Stimulated activated CD4-positive, alpha-beta T cell treated with anti-CD3 and anti-CD28 coated beads, Interleukin-1b, Interleukin-23, amount 100 ng/mL, for 4 hours (primary cell): ENCODE data around the gene CWC25.
"Not testable (repeated sequence)": the region's sequence is repeated elsewhere in the genome, so short reads cannot be mapped to it uniquely, and the experiment has no call there.

Source experiments
- DNase-seq, 2 donors: peaks; one replicate each; pipeline ENCODE4 v3.0.0-alpha.2; 2020; ENCODE audit warnings: low read depth in 2 of 2

Gene CWC25

DNA sequence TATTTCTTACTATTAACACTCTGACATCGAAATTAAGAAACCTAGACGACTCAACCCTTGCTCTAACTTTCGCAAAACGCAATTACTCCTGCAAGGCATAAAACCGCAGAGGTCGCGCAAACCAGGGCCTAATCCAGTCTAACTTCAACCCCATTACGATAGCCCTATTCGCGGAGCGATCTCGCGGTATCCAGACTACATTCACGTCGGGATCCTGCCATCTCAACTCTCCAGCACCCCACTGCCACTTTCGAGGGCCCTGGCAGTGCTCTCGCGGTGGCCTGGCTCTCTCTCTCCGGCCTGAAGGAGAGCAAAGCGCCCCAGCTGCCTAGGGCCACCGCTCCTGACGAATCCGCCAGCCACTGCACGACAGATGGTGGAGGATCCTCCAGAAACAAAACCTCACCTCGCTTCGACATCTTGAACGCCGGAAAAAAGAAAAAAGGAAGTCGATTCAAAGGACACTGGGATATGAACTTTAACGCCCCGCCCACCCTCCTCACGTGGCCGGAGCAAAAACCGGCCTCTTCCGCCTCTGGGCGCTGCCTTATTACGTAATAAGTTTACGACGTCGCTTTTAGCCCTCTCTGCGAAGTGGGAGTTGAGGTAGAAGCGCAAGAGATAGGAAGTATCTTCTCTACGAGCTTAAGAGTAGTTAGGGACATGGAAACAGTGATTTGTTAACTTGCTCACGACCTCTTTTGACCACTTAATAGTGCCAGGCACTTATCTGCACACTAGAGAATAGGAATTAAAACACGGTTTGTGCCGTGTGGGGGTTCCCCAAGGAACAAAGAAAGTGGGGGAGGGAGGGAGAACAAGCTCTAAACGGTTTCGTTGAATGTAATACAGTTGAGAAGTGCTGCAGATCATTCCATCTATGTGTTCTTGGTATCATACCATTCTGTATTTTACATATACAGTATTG lies 28.4 kb upstream of the CWC25 start, which contains the start of gene RPL23:
Gene RPL23, minus strand, starts transcription at position 430 of the 928 bp plus-strand sequence. Its CDS starts 11 bp downstream, at position 419.
- peak; percentile 83 to 84 for DNase-seq

DNA sequence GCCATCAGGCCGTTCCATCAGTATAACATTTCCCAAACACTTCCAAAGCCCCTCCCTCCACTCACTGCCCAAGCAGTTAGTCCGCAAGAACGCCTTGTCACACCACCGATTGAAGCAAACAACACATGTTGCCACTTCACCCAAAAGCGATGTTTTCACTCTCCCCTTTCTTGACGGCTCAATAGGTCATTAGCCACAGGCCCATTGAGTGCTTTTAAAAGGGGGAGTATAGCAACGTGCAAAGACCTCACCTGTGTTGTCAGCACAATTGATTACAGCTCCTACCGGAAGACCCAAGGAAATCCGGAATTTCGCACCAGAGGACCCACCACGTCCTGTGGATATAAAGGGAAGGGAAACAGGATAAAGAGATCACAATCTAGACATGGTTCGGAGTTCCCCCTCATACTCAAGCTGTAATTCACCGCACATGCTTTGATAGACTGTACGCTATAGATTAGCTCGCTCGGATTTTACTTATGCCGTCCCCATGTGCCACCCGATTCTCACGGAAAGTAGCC lies 27.7 kb upstream of the CWC25 start:
- DNase-seq: no peak

DNA sequence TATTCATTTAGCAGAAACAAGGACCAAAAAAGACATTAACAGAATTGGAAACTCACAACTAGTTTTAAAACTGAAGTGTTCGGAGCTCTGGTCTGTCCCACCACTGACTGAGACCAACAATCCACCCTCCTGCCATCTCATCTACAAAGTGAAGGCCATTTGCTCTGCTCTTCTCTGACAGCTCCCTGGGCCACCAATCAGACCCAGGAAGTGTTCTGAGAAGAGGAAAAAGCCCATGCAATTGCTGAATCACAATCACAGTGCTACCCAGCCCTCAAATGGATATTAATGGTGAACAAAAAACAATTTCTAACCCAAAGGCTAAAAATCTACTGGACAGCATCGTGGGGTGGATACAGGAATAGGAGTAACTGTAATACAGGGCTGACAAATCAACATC lies 26.3 kb upstream of the CWC25 start:
- no peak for DNase-seq

DNA sequence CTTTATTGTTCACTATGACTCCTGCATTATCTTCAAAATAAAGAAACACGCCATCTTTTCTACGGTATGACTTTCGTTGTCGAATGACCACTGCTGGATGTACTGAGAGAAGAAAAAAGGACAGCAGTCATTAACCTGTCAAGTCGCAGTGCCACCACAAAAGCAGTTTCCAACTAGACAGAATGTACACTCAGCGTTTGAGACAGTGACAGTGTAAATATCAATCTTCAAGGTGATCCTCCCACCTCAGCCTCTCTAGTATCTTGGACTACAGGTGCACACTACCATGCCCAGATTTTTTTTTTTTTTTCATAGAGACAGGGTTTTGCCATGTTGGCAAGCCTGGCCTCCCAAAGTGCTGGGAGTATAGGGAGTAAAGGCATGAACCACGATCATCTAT lies 25.3 kb upstream of the CWC25 start:
- DNase-seq: no peak

DNA sequence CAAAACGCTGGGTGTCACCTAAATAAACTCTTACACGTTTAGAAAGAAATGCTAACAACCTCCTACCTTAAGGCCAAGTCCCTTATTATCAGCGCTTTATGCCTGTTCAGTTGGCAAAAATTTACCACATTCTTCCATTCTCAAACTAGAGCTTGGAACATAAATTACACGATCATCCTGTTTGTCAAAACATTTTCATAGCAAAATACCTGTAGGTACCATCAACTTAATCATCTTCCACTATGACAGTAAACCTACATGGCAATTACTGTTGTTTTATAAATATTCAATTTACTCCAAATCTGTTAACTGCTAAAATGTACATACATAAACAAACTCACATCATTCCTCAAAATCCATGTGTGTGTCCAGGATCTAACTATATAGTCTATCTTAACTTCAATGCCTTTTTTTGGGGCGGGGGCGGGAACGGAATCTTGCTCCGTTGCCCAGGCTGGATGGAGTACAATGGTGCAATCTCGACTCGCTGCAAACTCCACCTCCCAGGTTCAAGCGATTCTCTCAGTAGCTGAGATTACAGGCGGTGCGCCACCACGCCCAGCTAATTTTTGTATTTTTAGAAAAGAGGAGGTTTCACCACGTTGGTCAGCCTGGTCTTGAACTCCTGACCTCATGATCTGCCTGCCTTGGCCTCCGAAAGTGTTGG lies 24.0 kb upstream of the CWC25 start:
- DNase-seq: no peak

DNA sequence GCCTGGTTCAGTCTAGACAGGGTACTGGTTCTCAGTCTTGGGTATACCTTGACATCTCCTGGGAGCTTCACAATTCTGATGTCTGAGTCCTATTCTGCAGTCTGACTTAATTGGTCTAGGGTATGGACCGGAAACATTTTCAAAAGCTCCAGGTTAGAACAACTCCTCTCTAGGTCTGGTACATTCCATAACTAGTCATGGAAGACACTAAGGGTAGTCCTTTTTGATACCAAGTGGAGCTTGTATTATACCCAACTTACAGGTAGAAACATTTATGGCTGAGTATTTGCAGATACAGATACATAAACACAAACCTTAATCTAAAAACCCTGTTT lies 23.4 kb upstream of the CWC25 start:
- no peak for DNase-seq

DNA sequence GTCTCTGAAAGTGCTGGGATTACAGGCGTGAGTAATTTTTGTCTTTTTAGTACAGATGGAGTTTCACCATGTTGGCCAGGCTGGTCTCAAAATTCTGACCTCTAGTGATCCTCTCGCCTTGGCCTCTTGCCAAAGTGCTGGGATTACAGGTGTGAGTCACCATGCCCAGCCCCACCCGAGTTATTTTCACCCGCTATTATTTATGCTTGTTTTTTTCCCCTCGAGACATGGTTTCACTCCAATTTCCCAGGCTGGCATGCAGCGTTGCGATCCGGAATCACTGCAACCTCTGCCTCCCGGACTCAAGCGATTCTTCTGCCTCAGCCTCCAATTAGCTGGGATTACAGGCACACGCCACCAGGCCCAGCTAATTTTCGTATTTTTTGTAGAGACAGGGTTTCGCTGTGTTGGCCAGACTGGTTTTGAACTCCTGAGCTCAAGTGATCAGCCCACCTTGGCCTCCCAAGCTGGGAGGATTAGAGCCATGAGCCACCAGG lies 19.2 kb upstream of the CWC25 start:
- no peak for DNase-seq

DNA sequence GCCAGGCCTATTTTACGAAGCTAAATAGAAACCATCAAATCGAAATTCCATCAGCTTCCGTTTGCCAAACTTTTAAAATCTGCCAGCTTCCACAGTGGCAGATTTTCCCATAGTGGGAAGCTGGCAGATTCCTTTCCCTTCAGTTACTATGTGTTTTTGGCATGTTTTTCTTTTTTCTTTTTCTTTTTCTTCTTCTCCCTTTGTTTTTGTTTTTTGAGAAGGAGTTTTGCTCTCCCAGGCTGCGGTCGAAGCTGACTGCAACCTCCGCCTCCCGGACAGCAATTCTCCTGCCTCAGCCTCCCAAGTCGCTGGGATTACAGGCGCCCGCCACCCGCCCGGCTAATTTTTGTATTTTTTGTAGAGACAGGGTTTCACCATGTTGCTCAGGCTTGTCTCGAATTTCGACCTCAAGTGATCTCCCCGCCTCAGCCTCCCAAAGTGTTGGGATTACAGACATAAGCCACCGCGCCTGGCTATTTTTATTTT lies 684 bp upstream of the CWC25 start:
- DNase-seq: no peak

DNA sequence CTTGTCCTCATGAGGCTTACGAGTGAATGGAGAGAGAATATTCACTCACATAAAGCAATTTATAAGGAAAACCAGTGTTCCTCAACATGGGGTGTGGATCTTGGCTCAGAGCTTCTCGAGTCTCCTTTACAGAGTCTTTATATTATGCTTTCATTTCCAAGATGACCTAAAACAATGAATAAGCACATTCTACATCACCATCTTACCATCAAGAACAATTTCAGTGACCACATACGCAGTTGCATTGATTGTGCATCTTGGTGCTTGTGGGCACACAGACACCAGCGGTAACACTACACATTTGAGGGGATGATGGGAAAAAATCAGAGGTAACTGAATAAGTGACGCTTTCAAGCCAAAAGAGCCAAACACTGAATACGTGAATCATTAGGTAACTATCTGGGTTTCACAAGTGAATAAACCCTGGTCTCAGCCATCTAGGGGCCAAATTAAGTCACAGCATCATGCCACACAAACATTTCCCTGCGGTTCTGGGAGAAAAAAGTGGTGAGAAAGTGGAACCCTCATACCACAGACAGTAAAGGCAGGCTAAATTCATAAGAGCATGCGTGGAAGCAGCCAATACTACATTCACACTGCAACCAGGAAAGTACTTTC lies 9.4 kb downstream of the CWC25 start:
- DNase-seq: no peak

DNA sequence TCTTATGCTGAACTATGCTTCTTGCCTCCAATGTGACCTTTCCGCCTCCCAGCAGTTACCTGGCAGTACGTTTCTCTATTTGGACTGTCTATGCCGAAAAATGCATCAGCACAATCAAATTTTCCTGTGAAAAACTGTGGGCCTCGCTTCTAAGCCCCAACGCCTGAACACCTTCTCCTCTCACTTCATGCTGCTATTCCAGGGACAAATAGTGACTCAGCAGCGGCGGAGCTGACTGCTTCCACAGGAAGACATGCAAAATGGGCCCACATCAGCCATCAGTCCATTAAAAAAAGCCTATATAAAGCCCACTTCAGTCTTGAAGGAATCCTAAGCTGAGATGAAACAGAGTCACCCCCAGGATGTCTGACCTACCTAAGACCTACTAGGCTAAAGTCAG lies 15.3 kb downstream of the CWC25 start:
- DNase-seq: no peak

DNA sequence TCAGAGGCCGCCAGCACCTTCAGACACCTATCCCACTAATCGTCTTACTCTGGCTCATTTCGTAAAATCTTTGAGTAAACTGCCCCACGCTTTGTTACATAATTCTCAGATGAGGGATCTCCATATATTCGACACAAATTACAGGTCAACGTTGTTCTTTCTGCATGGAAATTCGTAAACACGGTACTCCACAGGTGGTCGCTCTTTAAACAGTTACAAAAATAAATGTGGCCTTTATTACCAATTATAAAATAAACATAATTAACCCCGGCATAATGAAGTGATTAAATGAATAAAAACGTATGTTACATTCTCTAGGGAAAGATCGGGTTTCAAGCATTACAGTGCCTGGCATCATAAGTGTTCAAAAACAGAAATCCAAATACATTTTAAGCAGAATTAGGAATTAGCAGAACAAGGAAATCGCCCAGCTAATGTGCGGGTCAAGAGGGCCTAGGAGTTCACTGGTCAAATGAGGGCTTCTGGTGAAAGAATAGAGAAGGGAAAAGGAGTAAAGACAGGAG lies 24.8 kb downstream of the CWC25 start:
- no peak for DNase-seq

DNA sequence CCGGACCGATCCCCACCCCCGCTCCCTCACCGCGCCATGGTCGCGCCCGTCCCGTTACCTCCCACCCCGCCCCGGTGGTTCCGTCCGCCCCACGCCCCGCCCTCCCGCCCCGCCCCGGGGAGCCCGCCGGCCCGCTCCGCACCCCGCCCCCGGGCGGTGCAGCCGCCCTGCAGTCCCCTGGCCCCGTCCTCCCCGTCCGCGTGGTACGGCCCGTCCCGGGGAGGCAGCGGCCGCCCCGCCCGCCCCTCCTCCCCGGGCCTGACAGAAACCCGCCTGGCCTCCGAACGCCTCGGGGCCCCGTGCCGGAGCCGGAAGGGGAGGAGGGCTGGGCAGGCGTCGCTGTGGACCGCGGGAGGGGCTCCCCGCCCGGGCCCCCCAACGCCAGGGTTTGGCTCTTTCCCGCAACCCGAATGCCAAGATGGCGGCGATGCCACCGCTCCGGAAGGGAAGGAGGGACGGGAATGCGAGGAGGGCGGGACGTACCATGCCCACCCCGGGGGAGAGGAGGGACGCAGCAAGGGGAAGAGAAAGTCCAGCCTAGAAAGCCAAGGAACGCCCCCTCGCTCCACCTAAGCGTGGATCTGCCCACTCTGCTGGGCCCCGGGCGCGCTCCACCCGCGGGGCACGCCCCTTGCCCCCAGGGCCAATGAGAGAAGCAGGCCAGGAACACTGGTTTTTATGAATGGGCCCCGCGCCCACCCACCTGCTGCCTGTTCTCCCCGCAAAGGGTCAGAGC lies 25.5 kb downstream of the CWC25 start, which contains the start of gene PIP4K2B:
Gene PIP4K2B, minus strand, starts transcription at position 56 of the 736 bp plus-strand sequence. CDS start 132 bp downstream, outside the sequence.
- DNase-seq: peak; percentile 68 to 77

DNA sequence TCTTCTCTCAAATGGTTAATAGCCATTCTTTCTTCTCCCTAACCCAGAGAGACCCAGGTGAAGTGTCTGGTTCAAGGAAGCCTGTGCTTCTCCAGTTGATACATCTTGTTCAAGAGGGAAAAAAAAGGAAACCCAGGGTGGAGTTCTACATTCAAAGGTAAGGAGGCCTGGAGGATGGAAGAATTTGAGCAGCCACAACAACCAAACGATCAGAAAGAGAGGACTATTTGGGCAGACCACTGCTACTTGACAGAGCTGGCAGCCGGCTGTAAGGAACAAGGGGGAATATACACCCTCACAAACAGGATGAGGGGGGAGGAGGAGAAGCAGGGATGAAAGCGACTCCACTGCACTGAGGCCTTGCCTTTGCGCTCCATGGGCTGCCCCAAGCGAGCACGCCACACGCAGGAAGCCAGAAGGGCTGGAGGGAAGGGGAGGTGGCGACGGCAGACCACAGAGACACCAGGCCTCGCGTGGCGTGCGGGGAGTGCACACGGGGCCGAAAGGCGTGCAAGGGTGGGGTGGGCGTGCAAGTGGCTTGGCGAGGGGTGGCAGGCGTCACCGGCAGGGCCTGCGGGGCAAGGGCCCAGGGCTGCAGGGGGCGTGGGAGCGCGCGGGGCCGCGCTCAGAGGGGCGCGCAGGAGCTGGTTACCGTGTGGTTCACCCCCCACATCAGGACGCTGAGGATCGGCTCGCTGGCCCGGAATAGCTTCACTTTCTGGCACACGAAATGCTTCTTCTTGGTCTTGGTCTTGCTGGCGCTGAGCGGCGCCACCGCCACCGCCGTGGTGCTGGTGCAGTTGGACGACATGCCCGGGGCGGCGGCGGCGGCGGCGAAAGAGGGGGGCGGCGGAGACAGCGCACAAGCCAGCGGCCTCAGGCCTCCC lies 26.3 kb downstream of the CWC25 start:
- peak in 1 of 2 donors; percentile 1 for DNase-seq

DNA sequence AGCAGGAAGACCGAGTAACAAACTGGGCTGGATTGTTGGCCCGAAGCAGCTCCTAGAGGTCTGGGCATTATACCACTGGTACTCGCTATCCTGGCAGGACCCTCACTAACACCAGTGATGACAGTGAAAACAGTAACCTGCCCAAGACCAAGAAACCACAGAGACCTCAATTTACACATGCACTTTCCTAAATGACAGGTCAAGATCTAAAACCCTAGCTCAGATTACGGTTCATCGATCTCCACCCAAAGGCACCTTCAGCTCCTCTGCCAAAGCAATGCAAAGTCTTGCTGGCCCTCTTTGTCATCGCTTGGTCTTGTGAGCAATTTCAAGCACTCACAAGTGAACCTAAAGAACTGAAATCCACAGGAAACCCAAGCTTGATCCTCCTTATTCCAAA lies 27.3 kb downstream of the CWC25 start:
- no peak for DNase-seq

DNA sequence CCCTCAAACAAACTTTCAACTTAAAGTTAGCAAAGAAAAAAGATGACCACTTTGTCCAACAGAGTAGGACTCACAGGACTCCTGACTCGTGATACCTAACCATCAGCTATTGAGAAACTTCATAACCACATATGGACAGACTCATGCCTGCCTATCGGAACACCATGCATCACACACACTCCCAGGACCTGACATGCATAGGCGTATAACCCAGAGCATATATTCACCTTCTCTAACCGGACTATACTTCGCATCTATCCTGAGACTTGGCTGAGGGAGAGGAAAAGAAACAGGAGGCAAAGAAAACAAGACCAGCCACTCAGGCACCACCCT lies 28.0 kb downstream of the CWC25 start:
- no peak for DNase-seq

DNA sequence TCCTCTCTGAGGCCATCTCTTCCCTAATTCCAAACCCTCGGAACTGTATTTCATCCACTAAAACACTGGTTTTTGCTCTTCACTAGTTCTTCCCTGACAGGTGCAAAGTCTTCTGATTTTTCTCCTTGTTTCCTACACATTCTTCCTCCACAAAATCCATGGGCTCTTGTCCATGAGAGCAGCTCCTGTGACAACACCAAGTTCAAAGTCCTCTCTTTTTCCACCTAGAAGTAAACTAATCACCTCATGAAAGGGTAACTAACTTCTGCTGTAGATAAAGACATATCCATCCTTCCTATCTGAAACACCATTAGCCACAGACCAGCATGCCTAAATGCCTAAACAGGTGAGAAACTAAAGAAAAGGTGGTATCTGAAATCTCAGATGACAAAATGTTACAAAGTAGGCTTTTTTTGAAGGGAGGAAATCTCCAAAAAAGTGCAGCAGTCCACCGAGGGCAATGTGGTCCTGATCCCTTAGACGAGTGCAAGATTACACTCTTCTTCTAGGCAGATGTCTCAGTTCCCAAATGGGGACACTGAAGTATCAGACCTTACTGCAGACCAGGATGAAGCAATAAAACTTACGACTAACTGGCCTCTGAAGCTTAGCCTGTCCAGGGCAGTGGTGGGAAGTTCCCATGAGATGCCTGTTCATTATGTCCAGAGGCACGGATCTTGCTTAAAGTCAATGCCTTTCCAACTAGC lies 28.5 kb downstream of the CWC25 start:
- no peak for DNase-seq

DNA sequence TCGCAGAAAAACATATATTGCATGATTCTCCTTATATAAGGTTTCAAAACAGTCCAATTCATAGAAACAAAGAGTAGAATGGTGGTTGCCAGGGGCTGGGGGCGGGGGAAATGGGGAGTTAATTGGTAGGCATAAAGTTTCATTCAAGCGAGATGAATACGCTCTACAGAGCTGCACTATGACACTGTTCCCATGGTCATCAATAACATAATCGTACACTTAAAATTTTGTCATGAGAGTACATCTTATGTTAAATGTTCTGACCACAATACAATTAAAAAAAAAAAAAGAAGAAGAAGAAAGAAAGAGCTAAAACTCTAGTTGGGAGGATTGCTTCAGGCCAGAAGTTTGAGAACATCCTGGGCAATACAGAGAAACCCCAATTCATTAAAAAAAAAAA lies 30.9 kb downstream of the CWC25 start:
- no peak for DNase-seq

DNA sequence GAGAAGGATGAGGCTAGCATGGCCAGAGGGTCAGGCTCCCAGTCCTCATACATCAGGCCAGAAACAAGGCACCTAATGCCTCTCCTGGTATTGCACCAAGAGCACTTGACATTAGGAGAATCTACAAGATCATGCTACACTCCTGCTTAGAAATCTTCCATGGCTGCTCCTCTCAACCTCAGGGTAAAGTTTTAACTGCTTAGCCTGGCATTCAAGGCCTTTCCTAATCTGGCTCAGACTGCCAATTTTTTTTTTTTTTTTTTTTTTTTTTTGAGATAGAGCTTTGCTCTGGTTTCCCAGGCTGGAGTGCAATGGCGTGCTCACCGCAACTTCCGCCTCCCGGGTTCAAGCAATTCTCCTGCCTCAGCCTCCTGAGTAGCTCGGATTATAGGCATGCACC lies 34.0 kb downstream of the CWC25 start:
- no peak for DNase-seq

DNA sequence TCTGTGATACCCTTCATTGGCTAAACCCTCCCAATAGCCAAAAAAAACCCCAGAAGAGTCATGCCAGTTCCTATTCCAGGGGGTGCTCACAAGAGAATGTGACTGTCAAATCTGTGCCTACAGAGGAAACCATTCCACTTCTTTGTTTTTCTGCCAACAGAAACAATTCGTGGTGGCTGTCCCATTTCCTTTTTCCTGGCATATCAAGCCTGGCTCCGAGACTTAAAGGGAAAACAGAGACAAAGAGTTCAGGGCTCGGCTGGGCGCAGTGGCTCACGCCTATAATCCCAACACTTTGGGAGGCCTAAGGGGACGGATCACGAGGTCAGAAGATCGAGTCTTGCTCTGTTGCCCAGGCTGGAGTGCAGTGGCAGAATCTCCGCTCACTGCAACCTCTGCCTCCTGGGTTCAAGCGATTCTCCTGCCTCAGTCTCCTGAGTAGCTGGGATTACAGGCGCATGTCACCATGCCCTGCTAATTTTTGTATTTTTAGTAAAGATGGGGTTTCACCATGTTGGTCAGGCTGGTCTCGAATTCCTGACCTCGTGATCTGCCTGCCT lies 34.9 kb downstream of the CWC25 start:
- DNase-seq: not testable (repeated sequence)
